Heart right ventricle (tissue), 16 donors: ENCODE data around the gene MKRN1. TPM values are rescaled to one million over a fixed set of nuclear protein-coding genes. Genes with fewer than 3 reads are reported as not detected.
"Not testable (repeated sequence)": the region's sequence is repeated elsewhere in the genome, so short reads cannot be mapped to it uniquely, and the experiment has no call there.

Source experiments
- ATAC-seq, 8 donors: fragments of 200-7000 bp; cut with Tn5 transposase; one replicate each; pipeline ENCODE4 v1.9.1; 2020; ENCODE audit warnings: mild to moderate bottlenecking in 8 of 8, moderate library complexity in 8 of 8, moderate number of reproducible peaks in 1 of 8
- DNase-seq, 2 donors: peaks; one replicate each; pipeline ENCODE4 v3.0.0-alpha.2; 2020
- H3K27ac ChIP-seq, 10 donors: fragments of 200-600 bp; sonication (generic) in 2 of 10; one replicate each; pipeline versions ENCODE4 v1.5.0 to v1.8.0; 2020 to 2022; ENCODE audit warnings: mild to moderate bottlenecking in 3 of 10
- H3K27me3 ChIP-seq, 7 donors: fragments of 200-600 bp; one replicate each; pipeline ENCODE4 v1.8.0; 2021 to 2022; ENCODE audit warnings: mild to moderate bottlenecking in 2 of 7
- H3K36me3 ChIP-seq, 9 donors: fragments of 200-600 bp; sonication (generic) in 1 of 9; one replicate each; pipeline versions ENCODE4 v1.5.0 to v1.8.0; 2020 to 2022; ENCODE audit warnings: mild to moderate bottlenecking in 2 of 9
- H3K4me1 ChIP-seq, 9 donors: fragments of 200-600 bp; sonication (generic) in 1 of 9; one replicate each; pipeline versions ENCODE4 v1.5.0 to v1.8.0; 2020 to 2022; ENCODE audit warnings: mild to moderate bottlenecking in 4 of 9
- H3K4me3 ChIP-seq, 10 donors: fragments of 200-600 bp; sonication (generic) in 2 of 10; one replicate each; pipeline versions ENCODE4 v1.5.0 to v1.8.0; 2020 to 2022; ENCODE audit warnings: mild to moderate bottlenecking in 7 of 10, moderate library complexity in 2 of 10
- H3K9me3 ChIP-seq, 11 donors: fragments of 200-600 bp in 10 of 11; sonication (generic) in 2 of 11; one replicate each; pipeline versions ENCODE4 v1.5.0 to v1.8.0; 2013 to 2022; ENCODE audit warnings: mild to moderate bottlenecking in 2 of 11, control low read depth in 1 of 11, moderate library complexity in 1 of 11
- CTCF ChIP-seq, 9 donors: fragments of 200-600 bp; sonication (generic) in 2 of 9; IDR thresholded peaks; one replicate each; pipeline versions ENCODE4 v1.5.0 to v1.8.0; 2021 to 2022; ENCODE audit warnings: antibody characterized with exemption in 9 of 9, mild to moderate bottlenecking in 5 of 9, moderate library complexity in 1 of 9
- WGBS, 2 donors: extraction: QIAGEN DNeasy Blood & Tissue Kit; methylation state at CpG; one replicate each; pipeline ENCODE4 v1.1.7; 2013; ENCODE audit warnings: inconsistent platforms in 1 of 2; 5-methylcytosine and 5-hydroxymethylcytosine counted together
- intact Hi-C, 10 donors: fragments of 100-400 bp; cut with DNase I; formaldehyde crosslinking; loops; one replicate each; pipeline versions ENCODE4 v1.11.1 to v1.14.2; 2022
- polyA plus RNA-seq, 2 donors: library from polyadenylated mRNA; stranded (reverse); fragments of 200-250 nt; gene quantifications; one replicate each; pipeline ENCODE4 v1.2.3, GENCODE V29; 2013
- total RNA-seq, 10 donors: library from RNA; stranded (reverse); fragmentation: NEBNext Ultra II Directional in 3 of 10; extraction: Animal tissue kit (Norgen Biotek cat#: 25700) in 3 of 10; gene quantifications; one replicate each; pipeline versions ENCODE4 v1.2.1 to v1.2.4, GENCODE V29; 2021 to 2023
- donor health status: Arrhythmogenic right ventricular cardiomyopathy.
- donor health status: ischemic (EF 13 %, LVEDD 7.1; RV severe dilation, severe dysfunction).
- donor health status: healthy with polysubstance abuse.
- donor health status: DM: no; HTN: yes; CAD: no.
- donor health status: DM: no; HTN: no; CAD: no.
- donor health status: ischemic (EF 25% LVEDD 6.9; RV normal size, moderate dysfunction).
- donor health status: ischemic (EF 25% LVEDD 5.7; RV mildly dilated, moderate dysfunction).
- donor health status: healthy.
- donor health status: DM: yes; HTN: yes; CAD: no.
- donor health status: Ischemic cardiomyopathy.
- donor health status: ischemic (EF 35%, LVEDD 5.7; RV mildly dilated, moderate dysfunction).
- donor health status: nonischemic (EF 11% LVEDD 7.7; RV severe dilation, severe dysfunction).
- donor health status: DM: yes; HTN: yes; CAD: no.
- donor health status: PGD.
- donor health status: ischemic (EF 29% LVEDD 5.4; RV normal size, mild dysfunction).
- donor health status: nonischemic (EF 23%, LVEDD 6.1; RV moderate dilation, normal function).

MKRN1 gene
- total and polyA plus RNA-seq, 12 donors = 38.5 to 113 (median 90.3) TPM

- no peak overlapping the region for H3K27ac ChIP-seq
- peaks cover 0 to 99% (median 54%) of the 10 kb centered on the region in 9 donors for H3K36me3 ChIP-seq
- no peaks in the 10 kb centered on the region for H3K9me3 ChIP-seq
- intact Hi-C loops = no loop called here
- no peak overlapping the region for H3K4me3 ChIP-seq
- ATAC-seq (no peak), DNase-seq (no peak)
- no peaks in the 10 kb centered on the region for H3K27me3 ChIP-seq
- 94 to 95% methylated on average over 9 of the region's 9 CpGs for WGBS, 2 donors
- H3K4me1 ChIP-seq = no peaks in the 10 kb centered on the region
- TF ChIP-seq CTCF (IDR thresholded peaks at IDR 0.05) = no peak
Measured at GRCh38 chr7:140456551-140457051, 22.7 kb downstream of the MKRN1 start.

- ATAC-seq = no peak
- WGBS, 2 donors = 58 to 87% methylated on average over 4 of the region's 4 CpGs
- peaks cover 0 to 94% (median 50%) of the 10 kb centered on the region in 9 donors for H3K36me3 ChIP-seq
Measured at GRCh38 chr7:140455743-140456142, 23.6 kb downstream of the MKRN1 start.

GRCh38 chr7:140454657-140455015 is 24.7 kb downstream of the MKRN1 start:
- no peak for ATAC-seq
- no peaks in the 10 kb centered on the region for H3K9me3 ChIP-seq
- WGBS, 2 donors = 78 to 79% methylated on average over 8 of the region's 8 CpGs
- no peak for DNase-seq
- TF ChIP-seq CTCF (IDR thresholded peaks at IDR 0.05) = no peak
- no peaks in the 10 kb centered on the region for H3K27me3 ChIP-seq
- H3K36me3 ChIP-seq = peaks cover 0 to 84% (median 49%) of the 10 kb centered on the region in 9 donors
- H3K4me3 ChIP-seq = no peak overlapping the region
- intact Hi-C loops = no loop called here
- H3K4me1 ChIP-seq = peaks cover 0 to 13% (median 7%) of the 10 kb centered on the region in 9 donors
- no peak overlapping the region for H3K27ac ChIP-seq

More at GRCh38 chr7:140455743-140456142, 23.6 kb downstream of the MKRN1 start:
- H3K4me3 ChIP-seq = no peak overlapping the region
- no peaks in the 10 kb centered on the region for H3K9me3 ChIP-seq
- no peak for DNase-seq
- H3K27ac ChIP-seq = no peak overlapping the region
- no peak for TF ChIP-seq CTCF (IDR thresholded peaks at IDR 0.05)
- no peaks in the 10 kb centered on the region for H3K27me3 ChIP-seq
- H3K4me1 ChIP-seq = peaks cover 0 to 6% (median 0%) of the 10 kb centered on the region in 9 donors
- intact Hi-C loops = no loop called here

GRCh38 chr7:140453785-140454656 is 25.3 kb downstream of the MKRN1 start:
- H3K9me3 ChIP-seq, DNase-seq, H3K4me3 ChIP-seq, intact Hi-C loops, ATAC-seq, H3K27me3 ChIP-seq, H3K27ac ChIP-seq: not testable (repeated sequence)
- peaks cover 0 to 13% (median 7%) of the 10 kb centered on the region in 9 donors for H3K4me1 ChIP-seq
- 93 to 94% methylated on average over 9 of the region's 9 CpGs for WGBS, 2 donors
- peaks cover 0 to 78% (median 43%) of the 10 kb centered on the region in 9 donors for H3K36me3 ChIP-seq

GRCh38 chr7:140453273-140453672 is 26.0 kb downstream of the MKRN1 start:
- Histone ChIP-seq H3K36me3 (peaks cover 0 to 70% (median 35%) of the 10 kb centered on the region in 9 donors), H3K27ac (no peak overlapping the region), H3K9me3 (no peaks in the 10 kb centered on the region), H3K4me1 (peaks cover 0 to 15% (median 7%) of the 10 kb centered on the region in 9 donors), H3K27me3 (no peaks in the 10 kb centered on the region), H3K4me3 (no peak overlapping the region)
- 95 to 99% methylated on average over 4 of the region's 4 CpGs for WGBS, 2 donors
- ATAC-seq = no peak
- DNase-seq = no peak
- intact Hi-C loops = no loop called here
- TF ChIP-seq CTCF (IDR thresholded peaks at IDR 0.05) = no peak
